Heart right ventricle (tissue), 16 donors: Measurements from ENCODE around the gene PRR5. TPM values are rescaled to one million over a fixed set of nuclear protein-coding genes. Genes with fewer than 3 reads are reported as not detected.

Experiments
- ATAC-seq, 8 donors: fragments of 200-7000 bp; cut with Tn5 transposase; one replicate each; pipeline ENCODE4 v1.9.1; 2020; ENCODE audit warnings: mild to moderate bottlenecking in 8 of 8, moderate library complexity in 8 of 8, moderate number of reproducible peaks in 1 of 8
- DNase-seq, 2 donors: peaks; one replicate each; pipeline ENCODE4 v3.0.0-alpha.2; 2020
- H3K27ac ChIP-seq, 10 donors: fragments of 200-600 bp; sonication (generic) in 2 of 10; one replicate each; pipeline versions ENCODE4 v1.5.0 to v1.8.0; 2020 to 2022; ENCODE audit warnings: mild to moderate bottlenecking in 3 of 10
- H3K27me3 ChIP-seq, 7 donors: fragments of 200-600 bp; one replicate each; pipeline ENCODE4 v1.8.0; 2021 to 2022; ENCODE audit warnings: mild to moderate bottlenecking in 2 of 7
- H3K36me3 ChIP-seq, 9 donors: fragments of 200-600 bp; sonication (generic) in 1 of 9; one replicate each; pipeline versions ENCODE4 v1.5.0 to v1.8.0; 2020 to 2022; ENCODE audit warnings: mild to moderate bottlenecking in 2 of 9
- H3K4me1 ChIP-seq, 9 donors: fragments of 200-600 bp; sonication (generic) in 1 of 9; one replicate each; pipeline versions ENCODE4 v1.5.0 to v1.8.0; 2020 to 2022; ENCODE audit warnings: mild to moderate bottlenecking in 4 of 9
- H3K4me3 ChIP-seq, 10 donors: fragments of 200-600 bp; sonication (generic) in 2 of 10; one replicate each; pipeline versions ENCODE4 v1.5.0 to v1.8.0; 2020 to 2022; ENCODE audit warnings: mild to moderate bottlenecking in 7 of 10, moderate library complexity in 2 of 10
- H3K9me3 ChIP-seq, 11 donors: fragments of 200-600 bp in 10 of 11; sonication (generic) in 2 of 11; one replicate each; pipeline versions ENCODE4 v1.5.0 to v1.8.0; 2013 to 2022; ENCODE audit warnings: mild to moderate bottlenecking in 2 of 11, control low read depth in 1 of 11, moderate library complexity in 1 of 11
- CTCF ChIP-seq, 9 donors: fragments of 200-600 bp; sonication (generic) in 2 of 9; IDR thresholded peaks; one replicate each; pipeline versions ENCODE4 v1.5.0 to v1.8.0; 2021 to 2022; ENCODE audit warnings: antibody characterized with exemption in 9 of 9, mild to moderate bottlenecking in 5 of 9, moderate library complexity in 1 of 9
- WGBS, 2 donors: extraction: QIAGEN DNeasy Blood & Tissue Kit; methylation state at CpG; one replicate each; pipeline ENCODE4 v1.1.7; 2013; ENCODE audit warnings: inconsistent platforms in 1 of 2; 5-methylcytosine and 5-hydroxymethylcytosine counted together
- intact Hi-C, 10 donors: fragments of 100-400 bp; cut with DNase I; formaldehyde crosslinking; loops; one replicate each; pipeline versions ENCODE4 v1.11.1 to v1.14.2; 2022
- polyA plus RNA-seq, 2 donors: library from polyadenylated mRNA; stranded (reverse); fragments of 200-250 nt; gene quantifications; one replicate each; pipeline ENCODE4 v1.2.3, GENCODE V29; 2013
- total RNA-seq, 10 donors: library from RNA; stranded (reverse); fragmentation: NEBNext Ultra II Directional in 3 of 10; extraction: Animal tissue kit (Norgen Biotek cat#: 25700) in 3 of 10; gene quantifications; one replicate each; pipeline versions ENCODE4 v1.2.1 to v1.2.4, GENCODE V29; 2021 to 2023
- donor health status: Arrhythmogenic right ventricular cardiomyopathy.
- donor health status: ischemic (EF 13 %, LVEDD 7.1; RV severe dilation, severe dysfunction).
- donor health status: healthy with polysubstance abuse.
- donor health status: DM: no; HTN: yes; CAD: no.
- donor health status: DM: no; HTN: no; CAD: no.
- donor health status: ischemic (EF 25% LVEDD 6.9; RV normal size, moderate dysfunction).
- donor health status: ischemic (EF 25% LVEDD 5.7; RV mildly dilated, moderate dysfunction).
- donor health status: healthy.
- donor health status: DM: yes; HTN: yes; CAD: no.
- donor health status: Ischemic cardiomyopathy.
- donor health status: ischemic (EF 35%, LVEDD 5.7; RV mildly dilated, moderate dysfunction).
- donor health status: nonischemic (EF 11% LVEDD 7.7; RV severe dilation, severe dysfunction).
- donor health status: DM: yes; HTN: yes; CAD: no.
- donor health status: PGD.
- donor health status: ischemic (EF 29% LVEDD 5.4; RV normal size, mild dysfunction).
- donor health status: nonischemic (EF 23%, LVEDD 6.1; RV moderate dilation, normal function).

The PRR5 gene
- total and polyA plus RNA-seq, 12 donors = 0.96 to 4.8 (median 2.9) TPM

GRCh38 chr22:44764974-44765373, 63.0 kb downstream of the PRR5 start:
- H3K27ac ChIP-seq = no peak overlapping the region
- intact Hi-C loops = no loop called here
- 38 to 45% methylated on average over 4 of the region's 4 CpGs for WGBS, 2 donors
- TF ChIP-seq CTCF (IDR thresholded peaks at IDR 0.05) = no peak
- peaks cover 0 to 5% (median 0%) of the 10 kb centered on the region in 11 donors for H3K9me3 ChIP-seq
- no peak for DNase-seq
- peak in 1 of 8 donors; percentile 24 for ATAC-seq
- no peak overlapping the region for H3K4me3 ChIP-seq
- no peaks in the 10 kb centered on the region for H3K4me1 ChIP-seq
- H3K36me3 ChIP-seq = no peaks in the 10 kb centered on the region
- peaks cover 0 to 18% (median 0%) of the 10 kb centered on the region in 7 donors for H3K27me3 ChIP-seq

- ATAC-seq (peak in 3 of 8 donors; percentile 31 to 41 (median 34)), DNase-seq (no peak)
- H3K36me3 ChIP-seq = no peaks in the 10 kb centered on the region
- H3K27me3 ChIP-seq = peaks cover 0 to 17% (median 0%) of the 10 kb centered on the region in 7 donors
- H3K4me3 ChIP-seq = no peak overlapping the region
- H3K9me3 ChIP-seq = peaks cover 0 to 8% (median 0%) of the 10 kb centered on the region in 11 donors
- no peak overlapping the region for H3K27ac ChIP-seq
- WGBS, 2 donors = 70 to 72% methylated on average over 23 of the region's 23 CpGs
- H3K4me1 ChIP-seq = no peaks in the 10 kb centered on the region
- no peak for TF ChIP-seq CTCF (IDR thresholded peaks at IDR 0.05)
- intact Hi-C loops = no loop called here
These were observed 63.7 kb downstream of the PRR5 start for GRCh38 chr22:44765571-44766285.

GRCh38 chr22:44773082-44773481, 71.1 kb downstream of the PRR5 start:
- no peak for ATAC-seq
- TF ChIP-seq CTCF (IDR thresholded peaks at IDR 0.05) = no peak
- Histone ChIP-seq H3K27me3 (peaks cover 0 to 3% (median 0%) of the 10 kb centered on the region in 7 donors), H3K4me3 (no peak overlapping the region), H3K27ac (no peak overlapping the region), H3K4me1 (no peaks in the 10 kb centered on the region), H3K36me3 (no peaks in the 10 kb centered on the region), H3K9me3 (peaks cover 0 to 39% (median 16%) of the 10 kb centered on the region in 11 donors)
- WGBS, 2 donors = 91% methylated on average over 1 of the region's 1 CpG
- DNase-seq = no peak
- intact Hi-C loops = no loop called here

- H3K9me3 ChIP-seq = peaks cover 0 to 31% (median 16%) of the 10 kb centered on the region in 11 donors
- no peak for DNase-seq
- peaks cover 0 to 9% (median 0%) of the 10 kb centered on the region in 7 donors for H3K27me3 ChIP-seq
- ATAC-seq = no peak
- H3K27ac ChIP-seq = no peak overlapping the region
- no peak for TF ChIP-seq CTCF (IDR thresholded peaks at IDR 0.05)
- no peaks in the 10 kb centered on the region for H3K36me3 ChIP-seq
- no peak overlapping the region for H3K4me3 ChIP-seq
- H3K4me1 ChIP-seq = no peaks in the 10 kb centered on the region
- intact Hi-C loops = no loop called here
- 86 to 93% methylated on average over 5 of the region's 5 CpGs for WGBS, 2 donors
These were observed 73.9 kb downstream of the PRR5 start for GRCh38 chr22:44775862-44776261.
